HG03159 (cell line): ENCODE results near the gene QPRT.
"Not testable (repeated sequence)": the region's sequence is repeated elsewhere in the genome, so short reads cannot be mapped to it uniquely, and the experiment has no call there.

ENCODE experiments used
- ATAC-seq: cut with Tn5 transposase; IDR thresholded peaks from one replicate; pipeline ENCODE4 v1.9.1; 2021; ENCODE audit warnings: mild to moderate bottlenecking, moderate library complexity; ENCODE audit not compliant: unreplicated experiment

QPRT gene

GRCh38 chr16:29678691-29679267 is at the start of gene QPRT:
Gene QPRT, plus strand, starts transcription at chr16:29679180. Its CDS starts 18 bp downstream, at chr16:29679198.
- ATAC-seq, result no peak

DNA sequence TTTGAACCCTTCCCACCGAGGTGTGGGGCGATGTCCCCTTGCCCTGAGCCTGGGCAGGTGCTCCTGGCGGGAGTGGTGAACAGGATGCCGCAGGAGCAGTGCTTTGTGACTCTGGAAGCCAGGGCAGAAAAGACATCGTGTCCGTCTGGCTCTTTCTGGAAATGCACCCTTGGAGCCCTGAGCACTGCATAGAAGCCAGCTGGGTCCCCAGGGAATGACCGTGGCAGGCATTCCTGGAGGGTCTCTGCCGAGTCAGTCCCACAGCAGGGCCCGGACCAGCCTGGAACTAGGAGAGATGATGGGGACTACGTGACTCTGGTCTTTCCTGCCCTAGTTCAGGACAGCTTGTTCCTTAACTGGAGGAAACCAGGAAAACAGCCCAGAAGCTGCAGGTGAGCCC is 49.7 kb upstream of the QPRT start:
- ATAC-seq, result not testable (repeated sequence)

- not testable (repeated sequence) for ATAC-seq
Measured at GRCh38 chr16:29631658-29632057, 47.3 kb upstream of the QPRT start.

DNA sequence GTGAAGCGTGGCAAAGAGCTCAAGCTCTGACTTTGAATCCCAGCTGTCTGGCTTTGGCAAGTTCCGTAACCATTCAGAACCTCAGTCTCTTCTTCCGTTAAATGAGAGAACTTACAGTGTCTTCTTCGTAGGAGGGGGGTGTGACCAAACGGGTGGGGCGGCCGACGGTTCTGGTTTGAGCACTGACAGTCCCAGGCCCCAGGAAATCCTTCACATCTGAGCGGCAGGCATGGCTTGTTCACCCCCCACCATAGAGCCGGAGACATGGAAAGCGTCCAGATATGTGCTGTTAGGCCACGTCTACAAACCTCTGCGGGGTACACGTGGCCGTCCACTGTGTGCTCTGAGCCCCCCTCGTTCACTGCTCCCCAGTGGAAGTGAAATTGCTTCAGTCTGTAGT is 43.1 kb upstream of the QPRT start:
- ATAC-seq, result not testable (repeated sequence)

GRCh38 chr16:29636368-29636767 is 42.6 kb upstream of the QPRT start:
- not testable (repeated sequence) for ATAC-seq

DNA sequence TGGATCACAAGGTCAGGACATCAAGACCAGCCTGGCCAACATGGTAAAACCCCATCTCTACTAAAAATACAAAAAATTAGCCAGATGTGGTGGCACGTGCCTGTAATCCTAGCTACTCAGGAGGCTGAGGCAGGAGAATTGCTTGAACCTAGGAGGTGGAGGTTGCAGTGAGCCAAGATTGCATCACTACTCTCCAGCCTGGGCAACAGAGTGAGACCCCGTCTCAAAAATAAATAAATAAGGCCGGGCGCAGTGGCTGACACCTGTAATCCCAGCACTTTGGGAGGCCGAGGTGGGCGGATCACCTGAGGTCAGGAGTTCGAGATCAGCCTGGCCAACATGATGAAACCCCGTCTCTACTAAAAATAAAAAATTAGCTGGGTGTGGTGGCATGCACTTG is 40.2 kb upstream of the QPRT start:
- ATAC-seq, result not testable (repeated sequence)

- ATAC-seq, result no peak
Measured at GRCh38 chr16:29641561-29641960, 37.4 kb upstream of the QPRT start.

- ATAC-seq, result no peak
Measured at GRCh38 chr16:29643596-29643995, 35.4 kb upstream of the QPRT start.

DNA sequence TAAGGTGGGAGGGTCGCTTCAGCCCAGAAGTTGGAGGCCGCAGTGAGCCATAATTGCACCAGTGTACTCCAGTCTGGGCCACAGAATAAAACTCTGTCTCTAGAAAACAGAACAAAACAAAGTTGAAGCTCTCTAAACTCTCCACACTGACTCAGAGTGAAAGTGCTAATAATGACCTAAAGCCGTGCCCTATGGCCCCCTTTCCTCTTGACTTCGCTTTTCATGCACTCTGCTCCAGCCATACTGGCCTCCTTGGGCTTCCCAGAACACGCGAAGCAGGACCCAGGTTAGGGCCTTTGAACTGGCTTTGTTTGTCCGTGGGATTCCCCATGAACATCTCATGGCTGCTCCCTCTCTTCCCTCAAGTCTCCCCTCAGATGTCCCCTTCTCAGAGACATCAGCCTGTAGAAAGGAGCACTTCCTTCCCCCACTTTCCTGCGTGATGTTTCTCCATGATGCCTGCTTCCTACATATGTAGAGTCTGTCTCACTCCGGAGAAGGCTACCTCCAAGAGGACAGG is 34.6 kb upstream of the QPRT start:
- peak; percentile 60 for ATAC-seq

DNA sequence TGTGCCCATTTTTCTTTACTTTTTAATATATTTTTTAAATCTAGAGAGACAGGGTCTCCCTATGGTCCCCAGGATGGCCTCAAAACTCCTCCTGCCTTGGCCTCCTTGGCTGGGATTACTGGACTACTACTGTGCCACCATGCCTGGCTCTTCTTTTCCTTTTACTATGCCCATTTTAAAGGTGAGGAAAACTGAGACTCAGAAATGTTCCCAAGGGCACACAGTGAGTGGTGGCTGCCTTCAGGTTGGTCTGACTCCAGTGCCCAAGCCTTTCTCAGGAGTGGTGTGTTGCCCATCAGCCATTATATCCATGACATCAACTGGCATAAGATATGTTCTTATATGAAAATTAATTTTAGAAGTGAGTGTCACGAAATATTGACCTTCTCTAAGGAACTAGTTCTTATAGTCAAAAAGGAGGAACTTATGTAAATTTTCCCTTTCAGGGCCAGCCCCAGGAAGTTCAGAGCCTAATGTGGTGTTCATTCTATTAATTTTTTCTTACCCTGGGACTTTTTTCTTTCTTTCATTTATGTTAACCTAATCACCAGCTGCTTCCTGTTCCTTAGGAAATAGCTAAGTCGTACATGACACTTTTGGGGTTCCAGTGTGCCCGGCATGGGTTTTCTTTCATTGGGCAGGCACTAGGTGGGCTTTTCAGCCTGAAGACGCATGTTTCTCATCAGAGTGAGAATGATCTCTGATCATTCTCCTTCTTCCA is 33.8 kb upstream of the QPRT start:
- peak; percentile 38 for ATAC-seq

- peak; percentile 51 for ATAC-seq
Measured at GRCh38 chr16:29645694-29646187, 33.2 kb upstream of the QPRT start.

GRCh38 chr16:29646947-29647346 is 32.0 kb upstream of the QPRT start:
- ATAC-seq, result no peak

GRCh38 chr16:29649588-29650494 is 29.1 kb upstream of the QPRT start:
- ATAC-seq, result no peak

- no peak for ATAC-seq
Measured at GRCh38 chr16:29650771-29651170, 28.2 kb upstream of the QPRT start.

- ATAC-seq, result no peak
Measured at GRCh38 chr16:29651774-29652349, 27.1 kb upstream of the QPRT start.

DNA sequence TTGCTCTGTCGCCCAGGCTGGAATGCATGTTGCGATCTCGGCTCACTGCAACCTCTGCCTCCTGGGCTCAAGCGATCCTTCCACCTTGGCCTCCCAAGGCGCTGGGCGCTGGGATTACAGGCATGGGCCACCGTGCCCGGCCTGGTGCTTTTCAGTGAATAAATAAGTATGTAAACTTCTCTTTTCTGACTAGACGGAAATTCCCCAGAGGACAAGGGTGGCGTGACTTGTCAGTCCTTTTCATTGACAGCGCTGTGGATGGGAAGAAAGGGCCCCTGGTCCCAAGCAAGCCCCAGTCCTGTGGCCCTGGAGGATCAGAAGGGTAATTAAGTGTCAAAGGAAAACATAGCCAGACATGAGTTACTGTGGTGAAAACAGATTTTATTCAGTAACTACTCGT is 25.5 kb upstream of the QPRT start:
- ATAC-seq, result no peak

GRCh38 chr16:29653890-29654289 is 25.1 kb upstream of the QPRT start:
- not testable (repeated sequence) for ATAC-seq

DNA sequence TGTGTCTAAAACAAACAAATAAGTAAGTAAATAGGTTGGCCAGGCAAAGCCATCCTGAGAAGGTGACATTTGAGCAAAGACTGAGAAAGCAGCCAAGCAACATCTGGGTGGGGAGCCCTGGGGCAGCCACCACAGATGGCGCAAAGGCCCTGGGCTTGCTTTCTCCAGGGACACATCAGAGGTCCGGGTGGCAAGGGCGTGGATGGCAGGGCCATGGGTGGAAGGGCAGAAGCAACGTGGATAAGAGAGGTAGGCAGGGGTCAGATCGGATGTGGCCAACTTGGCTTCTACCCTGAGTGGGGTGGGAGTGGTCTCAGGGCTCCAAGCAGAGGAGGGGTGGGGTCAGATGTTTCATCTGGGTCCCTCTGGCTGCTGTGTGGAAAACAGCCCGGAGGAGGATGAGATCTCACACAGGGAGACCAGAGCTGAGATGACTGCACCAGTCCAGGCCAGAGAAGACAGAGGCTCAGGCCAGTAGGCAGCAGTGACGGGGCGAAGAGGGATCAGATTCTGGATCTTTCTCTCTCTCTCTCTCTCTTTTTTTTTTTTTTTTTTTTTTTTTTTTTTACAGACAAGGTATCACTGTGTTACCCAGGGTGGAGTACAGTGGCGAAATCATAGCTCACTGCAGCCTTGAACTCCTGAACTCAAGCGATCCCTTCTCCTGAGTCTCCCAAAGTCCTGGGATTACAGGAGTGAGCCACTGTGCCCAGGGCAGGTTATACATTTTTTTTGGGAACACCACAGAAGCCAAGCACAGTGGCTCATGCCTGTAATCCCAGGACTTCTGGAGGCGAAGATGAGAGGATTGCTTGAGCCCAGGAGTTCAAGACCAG is 22.1 kb upstream of the QPRT start:
- no peak for ATAC-seq

DNA sequence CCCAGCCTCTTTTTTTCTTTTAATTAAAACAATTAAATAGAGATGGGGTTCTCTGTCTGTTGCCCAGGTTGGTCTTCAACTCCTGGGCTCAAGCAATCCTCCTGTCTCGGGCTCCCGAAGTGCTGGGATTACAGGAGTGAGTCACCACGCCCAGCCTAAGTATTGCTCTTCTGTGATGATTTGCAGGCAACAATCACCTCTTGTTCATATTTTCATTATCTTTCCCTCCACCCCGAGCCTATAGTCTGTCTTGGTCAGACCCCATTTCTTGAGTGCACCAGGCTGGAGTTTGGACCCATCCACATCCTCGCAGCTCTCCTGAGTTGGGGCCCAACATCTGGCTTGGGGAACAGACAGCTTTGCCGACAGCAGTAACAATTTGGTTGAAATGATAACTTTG is 20.3 kb upstream of the QPRT start:
- ATAC-seq, result no peak
